GM18951 (cell line): Measurements from ENCODE around the gene ADAMTS3.

Experiments used
- POLR2A ChIP-seq: IDR thresholded peaks from 4 replicates; pipeline ENCODE4 v1.6.1; 2011; ENCODE audit warnings: mild to moderate bottlenecking; ENCODE audit not compliant: insufficient read length, insufficient read depth; ENCODE audit errors: extremely low read depth
- in situ Hi-C: fragments of 300-500 bp; cut with MboI; formaldehyde crosslinking; loops from one replicate; pipeline ENCODE4 v1.12.0; 2022; ENCODE audit warnings: low sequenced_read_pairs, mixed read lengths, inconsistent platforms; ENCODE audit not compliant: unreplicated experiment

The ADAMTS3 gene

DNA sequence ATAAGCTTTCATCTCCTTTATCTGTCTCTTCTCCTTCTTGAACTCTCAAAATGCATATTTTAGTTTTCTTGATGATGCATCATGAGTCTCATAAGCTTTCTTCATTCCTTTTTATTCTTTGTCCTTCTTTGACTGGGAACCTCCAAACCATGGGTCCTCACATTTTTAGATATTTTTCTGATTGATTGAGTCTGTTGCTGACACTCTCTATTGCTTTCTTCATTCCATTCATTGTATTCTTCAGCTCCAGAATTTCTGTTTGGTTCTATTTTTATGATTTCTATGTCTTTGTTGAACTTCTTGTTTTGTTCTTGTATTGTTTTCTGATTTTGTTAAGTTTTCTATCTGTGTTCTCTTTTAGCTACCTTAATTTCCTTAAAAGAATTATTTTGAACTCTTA is 74.9 kb downstream of the ADAMTS3 start:
- no peak for TF ChIP-seq POLR2A

DNA sequence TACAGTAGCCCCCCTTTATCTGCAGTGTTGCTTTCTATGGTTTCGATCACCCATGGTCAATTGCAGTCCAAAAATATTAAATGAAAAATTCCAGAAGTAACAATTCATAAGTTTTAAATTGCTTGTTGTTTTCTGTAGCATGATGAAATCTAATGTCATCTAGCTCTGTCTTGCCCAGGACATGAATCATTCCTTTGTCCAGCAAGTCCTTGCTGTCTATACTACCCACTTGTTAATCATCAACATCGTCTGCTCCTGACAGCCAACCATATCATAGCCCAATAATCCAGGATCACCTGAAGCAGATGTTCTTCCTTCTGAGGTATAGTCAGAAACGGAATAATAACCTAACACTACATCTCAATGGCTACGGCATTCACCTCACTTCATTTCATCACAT is 79.8 kb downstream of the ADAMTS3 start:
- in situ Hi-C loops, result no loop called here
- no peak for TF ChIP-seq POLR2A

More for the DNA sequence above, 74.9 kb downstream of the ADAMTS3 start:
- in situ Hi-C loops, result no loop called here

DNA sequence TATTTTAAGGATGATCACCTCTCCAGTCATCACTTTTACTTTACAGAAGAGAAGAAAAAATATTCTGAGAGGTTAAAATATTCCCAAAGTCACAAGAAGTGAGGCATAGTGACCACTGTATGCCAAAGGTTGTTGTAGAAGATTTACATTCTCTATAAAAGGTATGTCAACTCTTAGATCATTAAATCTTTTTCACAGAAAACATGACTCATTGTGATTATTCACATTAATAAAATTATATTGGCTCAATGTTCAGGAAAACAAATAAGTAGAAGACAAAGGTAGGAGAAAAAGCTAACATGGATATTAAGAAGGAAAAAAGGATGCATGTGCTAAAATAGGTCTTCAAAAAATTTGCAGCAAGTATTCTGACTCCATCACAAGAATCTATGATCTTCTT is 82.0 kb downstream of the ADAMTS3 start:
- in situ Hi-C loops, result no loop called here
- no peak for TF ChIP-seq POLR2A

DNA sequence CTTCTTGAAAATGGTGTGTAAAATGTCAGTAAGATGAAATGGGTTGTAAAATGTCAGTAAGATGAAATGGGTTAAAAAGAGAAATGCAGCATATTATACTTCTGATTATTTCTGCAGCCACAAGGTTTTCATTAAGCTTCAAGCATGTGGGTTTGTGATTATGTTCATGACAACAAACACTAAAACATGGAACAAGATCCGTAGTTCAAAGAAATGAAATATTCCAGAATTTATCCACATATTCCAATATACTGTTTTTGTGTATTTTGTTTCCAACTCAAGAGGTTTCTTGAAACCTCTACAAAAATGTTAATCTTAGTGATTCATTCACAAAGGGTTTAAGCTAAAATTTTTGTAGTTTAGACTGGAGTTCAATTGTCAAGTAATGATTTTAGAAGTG is 84.0 kb downstream of the ADAMTS3 start:
- no peak for TF ChIP-seq POLR2A
- in situ Hi-C loops, result no loop called here

- in situ Hi-C loops, result no loop called here
- no peak for TF ChIP-seq POLR2A
Observed at GRCh38 chr4:72473434-72473900, 95.6 kb downstream of the ADAMTS3 start.

DNA sequence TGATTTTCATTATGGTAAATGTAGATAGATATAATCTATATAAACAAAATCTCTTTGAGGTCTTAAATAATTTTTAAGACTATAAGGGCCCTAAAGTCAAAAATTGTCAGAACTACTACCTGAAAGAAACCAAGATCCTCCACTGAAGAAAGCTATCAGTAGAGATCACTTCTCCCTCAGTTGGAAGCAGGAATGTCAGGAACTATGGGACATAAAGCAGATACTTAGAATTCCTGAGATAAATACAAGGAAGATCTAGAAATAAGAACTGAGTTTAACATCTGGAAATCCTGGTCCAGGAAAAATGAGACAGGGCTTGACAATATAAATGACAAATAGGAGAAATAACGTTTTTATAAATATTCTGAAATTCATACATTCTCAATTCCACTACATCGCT is 97.2 kb downstream of the ADAMTS3 start:
- in situ Hi-C loops, result no loop called here
- TF ChIP-seq POLR2A, result no peak

DNA sequence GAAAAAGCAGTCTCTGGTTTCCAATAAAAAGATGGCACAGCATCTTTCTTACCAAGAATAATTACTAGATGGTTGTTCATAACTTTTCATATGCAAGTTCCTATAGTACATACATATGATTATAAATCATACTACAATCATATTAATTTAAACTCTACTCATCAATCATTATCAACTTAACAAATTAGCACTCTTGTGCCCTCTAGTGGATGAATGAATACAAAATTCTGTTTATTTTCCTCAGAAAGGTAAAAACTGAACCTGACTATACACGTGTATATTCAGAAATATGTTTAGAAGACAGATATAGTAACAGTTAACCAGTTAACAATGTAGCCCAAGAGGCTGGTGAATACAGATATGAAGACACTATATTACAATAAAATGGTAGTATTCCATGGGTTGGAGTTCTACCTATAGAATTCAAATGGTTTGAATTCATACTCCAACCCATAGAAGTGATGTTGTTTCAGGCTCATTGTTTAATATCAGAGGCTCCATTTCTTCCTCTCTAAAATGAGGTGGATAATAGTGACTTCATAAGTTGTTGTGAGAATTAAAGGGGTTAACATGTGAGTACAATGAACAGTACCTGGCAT is 100.0 kb downstream of the ADAMTS3 start:
- in situ Hi-C loops, result no loop called here
- TF ChIP-seq POLR2A, result no peak

GRCh38 chr4:72467633-72468032 is 101.4 kb downstream of the ADAMTS3 start:
- in situ Hi-C loops, result no loop called here

GRCh38 chr4:72463724-72464123 is 105.3 kb downstream of the ADAMTS3 start:
- in situ Hi-C loops, result no loop called here
- TF ChIP-seq POLR2A, result no peak

More at GRCh38 chr4:72467633-72468032, 101.4 kb downstream of the ADAMTS3 start:
- no peak for TF ChIP-seq POLR2A

DNA sequence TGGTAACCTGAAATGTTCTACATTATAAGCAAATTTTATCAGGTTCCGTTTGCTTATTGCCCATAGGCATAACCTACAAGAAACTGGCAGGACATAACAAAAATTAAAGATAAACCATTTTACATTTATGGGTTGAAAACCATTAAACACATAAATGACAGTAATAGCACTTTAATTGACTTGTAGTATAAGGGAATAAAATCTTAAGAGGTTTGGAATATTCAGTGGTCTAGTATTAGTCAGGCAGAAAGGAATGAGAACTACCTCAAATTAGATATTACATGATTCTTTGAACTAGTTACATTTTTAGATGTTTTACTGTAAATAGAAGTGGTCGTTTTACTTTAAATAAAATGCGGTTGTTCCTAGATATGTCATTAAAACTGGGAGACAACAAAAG is 111.9 kb downstream of the ADAMTS3 start:
- no peak for TF ChIP-seq POLR2A
- in situ Hi-C loops, result no loop called here

- TF ChIP-seq POLR2A, result no peak
- in situ Hi-C loops, result no loop called here
Observed at GRCh38 chr4:72451349-72451748, 117.7 kb downstream of the ADAMTS3 start.

DNA sequence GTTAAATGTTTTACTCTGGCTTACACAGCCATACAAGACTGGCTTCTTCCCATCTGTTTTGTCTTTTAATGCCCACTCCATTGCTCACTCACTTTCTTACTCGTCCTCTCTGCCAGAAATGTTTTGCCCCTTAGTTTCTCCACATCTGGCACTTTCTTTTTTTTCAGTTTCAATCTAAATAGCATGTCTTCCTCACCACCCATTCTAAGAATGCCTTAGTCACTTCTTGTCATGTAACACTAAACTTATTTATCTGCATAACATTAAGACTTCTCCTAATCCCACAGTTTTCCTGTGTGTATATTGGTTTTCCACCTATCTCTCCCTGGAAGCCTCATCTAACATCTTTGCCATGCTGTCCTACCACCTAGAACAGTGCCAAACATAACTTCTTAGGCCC is 119.3 kb downstream of the ADAMTS3 start:
- in situ Hi-C loops, result no loop called here
- TF ChIP-seq POLR2A, result no peak

GRCh38 chr4:72448231-72448630 is 120.8 kb downstream of the ADAMTS3 start:
- in situ Hi-C loops, result no loop called here
- no peak for TF ChIP-seq POLR2A

DNA sequence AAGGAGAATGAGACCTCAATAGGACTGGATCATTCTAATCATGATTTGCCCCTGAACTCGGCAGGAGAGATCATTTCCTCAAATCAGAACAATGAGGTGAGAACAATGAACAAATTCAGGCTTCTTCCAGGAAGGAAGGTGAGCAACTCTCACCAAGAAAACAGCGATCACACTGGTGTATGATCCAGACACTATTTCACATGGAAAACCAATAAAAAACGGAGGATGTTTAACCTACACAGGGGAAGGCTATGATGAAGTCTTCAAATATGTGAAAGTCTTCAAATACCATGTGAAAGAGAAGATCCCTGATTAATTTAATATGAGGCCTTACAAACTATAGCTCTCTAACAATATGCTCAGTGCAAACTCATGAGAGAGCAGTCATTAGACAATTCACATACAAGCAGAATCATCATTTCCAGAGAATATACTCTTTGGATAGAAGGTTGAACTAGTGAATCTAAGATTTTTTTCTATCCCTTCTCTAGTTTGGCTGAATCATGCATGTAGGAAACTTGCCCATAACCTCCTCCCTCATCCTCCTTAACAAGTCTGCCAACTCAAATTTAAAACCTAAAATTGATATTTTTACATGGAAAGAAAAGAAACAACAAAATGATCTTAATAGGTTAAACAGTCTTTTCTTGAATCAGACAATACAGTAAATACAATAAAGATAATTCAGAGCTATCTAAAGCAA is 122.5 kb downstream of the ADAMTS3 start:
- in situ Hi-C loops, result no loop called here
- TF ChIP-seq POLR2A, result no peak
